ENCODE measurements around the gene TMEM183A.

The TMEM183A gene

DNA sequence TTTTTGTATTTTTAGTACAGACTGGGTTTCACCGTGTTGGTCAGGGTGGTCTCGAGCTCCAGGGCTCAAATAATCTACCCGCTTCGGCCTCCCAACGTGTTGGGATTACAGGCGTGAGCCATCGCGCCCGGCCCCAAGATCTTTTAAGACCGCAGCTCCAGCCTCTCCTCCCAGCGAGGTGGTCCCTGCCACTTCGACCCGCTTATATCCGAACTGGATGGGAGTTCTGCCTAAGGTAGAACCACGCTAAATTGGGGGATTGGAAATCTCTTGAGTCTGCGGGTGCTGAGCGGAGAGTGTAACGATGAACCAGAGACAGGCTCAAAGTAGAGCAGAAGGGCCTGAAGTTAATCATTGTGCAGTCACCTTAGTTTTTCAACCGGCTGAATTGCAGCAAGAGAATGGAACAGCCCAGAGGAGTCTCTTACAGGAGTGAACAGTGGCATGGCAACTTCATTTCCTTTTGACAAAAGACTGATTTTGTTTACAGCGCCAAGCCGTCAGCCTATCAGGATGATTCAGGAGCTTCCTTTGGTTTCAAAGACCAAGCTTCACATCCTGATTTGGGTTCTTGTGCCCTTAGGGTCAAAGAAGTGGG, 39.4 kb upstream of the TMEM183A start:
- Histone ChIP-seq H3K4me1 (peaks cover 9% of the 10 kb centered on the region), H3K27ac (peak overlapping the region; percentile 36)

DNA sequence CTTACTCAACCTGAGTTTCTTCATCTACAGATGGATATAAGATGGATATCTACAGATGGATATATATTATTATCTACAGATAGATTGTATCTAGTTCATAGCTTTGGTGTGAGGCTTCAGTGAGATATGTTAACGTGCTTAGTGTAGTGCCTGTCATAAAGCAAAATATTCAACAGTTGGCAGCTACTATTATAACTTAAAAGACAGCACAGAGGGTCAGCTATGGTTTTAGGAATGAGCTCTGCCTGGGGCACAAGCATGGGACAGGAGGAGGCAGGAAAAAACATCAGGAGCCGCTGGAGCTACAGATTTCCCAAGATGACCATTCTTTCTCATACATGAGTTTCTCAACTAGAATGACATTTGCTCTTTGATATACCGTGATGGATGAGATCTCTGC, 38.8 kb upstream of the TMEM183A start:
- H3K27me3 ChIP-seq (ENCODE audit: control insufficient read depth, insufficient read depth, low read length), result no peaks in the 10 kb centered on the region
- peak overlapping the region; percentile 36 for H3K27ac ChIP-seq
- H2AFZ ChIP-seq, result peak overlapping the region; percentile 93
- H3K79me2 ChIP-seq, result no peaks in the 10 kb centered on the region
- H3K9me3 ChIP-seq (ENCODE audit: control insufficient read depth, low read length), result no peaks in the 10 kb centered on the region
- no peak overlapping the region for H3K9ac ChIP-seq
- H3K4me2 ChIP-seq (ENCODE audit: low read length), result no peak overlapping the region
- TF ChIP-seq, protein P1, sequence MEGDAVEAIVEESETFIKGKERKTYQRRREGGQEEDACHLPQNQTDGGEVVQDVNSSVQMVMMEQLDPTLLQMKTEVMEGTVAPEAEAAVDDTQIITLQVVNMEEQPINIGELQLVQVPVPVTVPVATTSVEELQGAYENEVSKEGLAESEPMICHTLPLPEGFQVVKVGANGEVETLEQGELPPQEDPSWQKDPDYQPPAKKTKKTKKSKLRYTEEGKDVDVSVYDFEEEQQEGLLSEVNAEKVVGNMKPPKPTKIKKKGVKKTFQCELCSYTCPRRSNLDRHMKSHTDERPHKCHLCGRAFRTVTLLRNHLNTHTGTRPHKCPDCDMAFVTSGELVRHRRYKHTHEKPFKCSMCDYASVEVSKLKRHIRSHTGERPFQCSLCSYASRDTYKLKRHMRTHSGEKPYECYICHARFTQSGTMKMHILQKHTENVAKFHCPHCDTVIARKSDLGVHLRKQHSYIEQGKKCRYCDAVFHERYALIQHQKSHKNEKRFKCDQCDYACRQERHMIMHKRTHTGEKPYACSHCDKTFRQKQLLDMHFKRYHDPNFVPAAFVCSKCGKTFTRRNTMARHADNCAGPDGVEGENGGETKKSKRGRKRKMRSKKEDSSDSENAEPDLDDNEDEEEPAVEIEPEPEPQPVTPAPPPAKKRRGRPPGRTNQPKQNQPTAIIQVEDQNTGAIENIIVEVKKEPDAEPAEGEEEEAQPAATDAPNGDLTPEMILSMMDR (IDR thresholded peaks at IDR 0.05), result no peak
- no peak overlapping the region for H3K4me3 ChIP-seq (ENCODE audit: low read depth, low read length)
- H3K4me1 ChIP-seq, result peaks cover 9% of the 10 kb centered on the region
- no peaks in the 10 kb centered on the region for H3K36me3 ChIP-seq (ENCODE audit: control insufficient read depth, insufficient read depth, low read length)

More for the DNA sequence above, 39.4 kb upstream of the TMEM183A start:
- Histone ChIP-seq H3K9me3 (ENCODE audit: control insufficient read depth, low read length) (no peaks in the 10 kb centered on the region), H3K27me3 (ENCODE audit: control insufficient read depth, insufficient read depth, low read length) (no peaks in the 10 kb centered on the region), H3K4me3 (ENCODE audit: low read depth, low read length) (peak overlapping the region; percentile 60), H2AFZ (peak overlapping the region; percentile 93), H3K36me3 (ENCODE audit: control insufficient read depth, insufficient read depth, low read length) (no peaks in the 10 kb centered on the region), H3K9ac (no peak overlapping the region), H3K79me2 (no peaks in the 10 kb centered on the region), H3K4me2 (ENCODE audit: low read length) (peak overlapping the region; percentile 36)
- TF ChIP-seq, protein P1 (IDR thresholded peaks at IDR 0.05), result no peak

DNA sequence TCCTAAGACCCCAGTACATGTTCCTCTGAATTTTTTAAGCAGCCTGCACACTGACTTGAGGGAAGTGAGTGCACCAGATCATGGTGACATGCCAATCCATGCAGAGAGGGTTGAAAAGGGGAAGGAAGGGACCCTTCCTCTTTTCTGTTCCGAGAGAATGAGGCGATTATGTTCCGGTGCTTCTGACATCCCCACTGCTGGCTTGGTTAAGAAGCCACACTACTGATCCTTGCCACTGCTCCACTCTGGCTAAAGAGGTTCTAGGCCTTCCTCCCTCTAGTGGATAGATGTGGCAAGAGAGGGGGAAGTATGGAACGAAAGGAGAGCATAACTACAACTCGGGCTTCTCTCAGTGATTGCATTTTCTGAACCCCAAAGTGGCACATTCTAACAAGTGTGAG, 38.3 kb upstream of the TMEM183A start:
- Histone ChIP-seq H2AFZ (peak overlapping the region; percentile 60), H3K36me3 (ENCODE audit: control insufficient read depth, insufficient read depth, low read length) (no peaks in the 10 kb centered on the region), H3K9ac (no peak overlapping the region), H3K4me1 (peaks cover 9% of the 10 kb centered on the region), H3K9me3 (ENCODE audit: control insufficient read depth, low read length) (no peaks in the 10 kb centered on the region), H3K27me3 (ENCODE audit: control insufficient read depth, insufficient read depth, low read length) (no peaks in the 10 kb centered on the region), H3K4me3 (ENCODE audit: low read depth, low read length) (no peak overlapping the region), H3K79me2 (no peaks in the 10 kb centered on the region), H3K4me2 (ENCODE audit: low read length) (no peak overlapping the region), H3K27ac (no peak overlapping the region)
- TF ChIP-seq, protein P1 (IDR thresholded peaks at IDR 0.05), result peak; percentile 46

- no peaks in the 10 kb centered on the region for H3K27me3 ChIP-seq (ENCODE audit: control insufficient read depth, insufficient read depth, low read length)
- TF ChIP-seq, protein P1 (IDR thresholded peaks at IDR 0.05), result no peak
- H3K4me3 ChIP-seq (ENCODE audit: low read depth, low read length), result no peak overlapping the region
Measured at GRCh38 chr1:202972046-202972445, 35.1 kb upstream of the TMEM183A start.

DNA sequence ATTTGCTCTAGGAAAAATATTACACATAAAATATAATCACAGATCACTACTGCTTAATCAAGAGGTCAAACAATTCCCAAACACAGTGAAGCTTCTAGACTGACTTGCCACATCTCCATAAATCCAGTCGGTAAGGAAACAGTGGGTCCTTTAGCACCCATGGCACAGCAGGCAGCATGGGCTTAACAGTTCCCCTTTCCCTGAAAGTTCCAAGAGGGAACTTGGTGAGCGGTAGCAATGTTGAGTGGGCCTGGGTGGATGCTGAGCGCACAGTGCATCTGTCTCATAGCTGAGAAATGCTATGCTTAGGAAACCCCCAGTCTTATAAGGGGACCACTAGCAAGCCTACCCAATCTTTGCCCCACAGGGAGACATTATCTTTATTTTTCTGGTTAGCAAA, 32.3 kb upstream of the TMEM183A start:
- Histone ChIP-seq H3K36me3 (ENCODE audit: control insufficient read depth, insufficient read depth, low read length) (no peaks in the 10 kb centered on the region), H2AFZ (no peak overlapping the region), H3K4me3 (ENCODE audit: low read depth, low read length) (no peak overlapping the region), H3K9me3 (ENCODE audit: control insufficient read depth, low read length) (no peaks in the 10 kb centered on the region), H3K4me1 (no peaks in the 10 kb centered on the region), H3K4me2 (ENCODE audit: low read length) (no peak overlapping the region), H3K79me2 (no peaks in the 10 kb centered on the region), H3K27me3 (ENCODE audit: control insufficient read depth, insufficient read depth, low read length) (no peaks in the 10 kb centered on the region), H3K9ac (no peak overlapping the region), H3K27ac (no peak overlapping the region)
- TF ChIP-seq, protein P1 (IDR thresholded peaks at IDR 0.05), result no peak

More at GRCh38 chr1:202972046-202972445, 35.1 kb upstream of the TMEM183A start:
- Histone ChIP-seq H3K4me1 (peaks cover 9% of the 10 kb centered on the region), H2AFZ (no peak overlapping the region), H3K79me2 (no peaks in the 10 kb centered on the region), H3K9ac (no peak overlapping the region), H3K4me2 (ENCODE audit: low read length) (no peak overlapping the region), H3K9me3 (ENCODE audit: control insufficient read depth, low read length) (no peaks in the 10 kb centered on the region), H3K27ac (no peak overlapping the region), H3K36me3 (ENCODE audit: control insufficient read depth, insufficient read depth, low read length) (no peaks in the 10 kb centered on the region)

Data from parathyroid adenoma (tissue), 2 donors.